Fibroblast of peridontal ligament (primary cell): ENCODE measurements around the gene RSAD2.
A peak's percentile ranks its signal among the peaks of the same experiment; 100 is the strongest.

Source experiments
- DNase-seq: peaks from one replicate; pipeline ENCODE4 v3.0.0-alpha.2; 2010; ENCODE audit errors: extremely low read depth

The RSAD2 gene

DNA sequence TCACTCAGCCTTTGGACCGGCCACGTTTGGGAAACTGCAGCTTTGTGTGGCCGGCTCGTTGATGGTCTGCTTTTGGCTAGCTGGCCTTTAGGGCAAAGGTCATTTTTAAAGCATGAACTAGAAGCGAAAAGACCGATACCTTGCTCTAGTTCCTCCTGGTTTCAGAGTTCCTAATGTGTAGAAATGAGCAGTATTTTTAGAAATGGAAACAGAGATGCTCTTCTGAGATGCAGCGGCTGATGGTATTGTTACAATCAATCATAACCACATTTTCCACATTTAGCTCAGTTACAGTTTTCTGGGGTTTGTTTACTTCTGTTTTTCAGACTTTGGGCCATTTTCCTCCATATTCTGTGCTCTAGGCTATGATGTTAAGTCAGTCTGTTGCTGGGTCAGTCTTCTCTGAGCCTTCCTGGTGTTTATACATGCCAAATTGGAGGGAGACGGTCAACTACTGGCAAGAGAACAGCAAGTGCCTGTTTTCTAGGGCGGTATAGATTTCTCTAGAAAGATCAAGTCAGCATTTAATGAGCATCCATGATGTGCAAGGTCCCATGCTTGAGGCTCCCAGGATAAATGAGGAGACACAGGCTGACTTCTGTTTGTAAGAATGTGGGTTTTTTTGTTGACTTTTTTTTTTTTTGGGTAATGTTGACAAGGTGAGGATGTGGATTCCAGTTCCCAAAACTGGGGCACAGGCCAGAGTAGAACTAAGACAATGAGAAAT lies 67.7 kb downstream of the RSAD2 start:
- no peak for DNase-seq

GRCh38 chr2:6945821-6946220 lies 68.2 kb downstream of the RSAD2 start:
- peak; percentile 41 for DNase-seq

DNA sequence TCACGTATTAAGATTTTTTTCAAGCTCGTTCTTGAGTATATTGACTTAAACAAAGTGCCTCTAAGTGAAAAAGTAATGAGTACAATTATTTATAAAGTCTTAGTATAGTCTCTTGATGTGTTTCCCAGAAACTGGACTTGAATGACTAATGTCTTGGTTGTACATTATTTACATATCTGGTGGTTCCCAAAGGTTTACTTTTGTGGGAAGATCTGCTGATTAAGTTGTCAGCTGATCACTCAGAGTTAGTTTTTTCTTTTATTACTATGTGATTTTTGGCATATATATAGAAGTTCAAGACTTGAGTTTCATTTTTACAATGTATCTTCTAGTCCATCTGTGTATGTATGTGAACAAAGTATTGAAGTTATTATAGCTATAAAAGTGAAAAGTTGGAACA lies 69.1 kb downstream of the RSAD2 start:
- DNase-seq: peak; percentile 96
